Vagina (tissue), 2 donors: ENCODE measurements around the gene CCR7.

Source experiments
- CTCF ChIP-seq, 3 experiments: fragments of 450-650 bp in 2 of 3; fragments of 200-600 bp in 1 of 3; sonication (generic) in 1 of 3; IDR thresholded peaks; one replicate each; pipeline ENCODE4 v1.5.1; 2017 to 2019; ENCODE audit warnings: antibody characterized with exemption in 3 of 3, mild to moderate bottlenecking in 2 of 3, moderate library complexity in 2 of 3
- POLR2A ChIP-seq, 2 donors: fragments of 450-650 bp; IDR thresholded peaks; one replicate each; pipeline ENCODE4 v1.6.1; 2017; ENCODE audit warnings: antibody characterized with exemption in 2 of 2, mild to moderate bottlenecking in 2 of 2, moderate library complexity in 2 of 2
- POLR2AphosphoS5 ChIP-seq, 2 donors: sonication (generic); formaldehyde crosslinking; IDR thresholded peaks; one replicate each; pipeline ENCODE4 v1.9.0; 2017; ENCODE audit warnings: antibody characterized with exemption in 2 of 2, mild to moderate bottlenecking in 2 of 2, low read depth in 1 of 2; ENCODE audit not compliant: insufficient read depth in 1 of 2

DNA sequence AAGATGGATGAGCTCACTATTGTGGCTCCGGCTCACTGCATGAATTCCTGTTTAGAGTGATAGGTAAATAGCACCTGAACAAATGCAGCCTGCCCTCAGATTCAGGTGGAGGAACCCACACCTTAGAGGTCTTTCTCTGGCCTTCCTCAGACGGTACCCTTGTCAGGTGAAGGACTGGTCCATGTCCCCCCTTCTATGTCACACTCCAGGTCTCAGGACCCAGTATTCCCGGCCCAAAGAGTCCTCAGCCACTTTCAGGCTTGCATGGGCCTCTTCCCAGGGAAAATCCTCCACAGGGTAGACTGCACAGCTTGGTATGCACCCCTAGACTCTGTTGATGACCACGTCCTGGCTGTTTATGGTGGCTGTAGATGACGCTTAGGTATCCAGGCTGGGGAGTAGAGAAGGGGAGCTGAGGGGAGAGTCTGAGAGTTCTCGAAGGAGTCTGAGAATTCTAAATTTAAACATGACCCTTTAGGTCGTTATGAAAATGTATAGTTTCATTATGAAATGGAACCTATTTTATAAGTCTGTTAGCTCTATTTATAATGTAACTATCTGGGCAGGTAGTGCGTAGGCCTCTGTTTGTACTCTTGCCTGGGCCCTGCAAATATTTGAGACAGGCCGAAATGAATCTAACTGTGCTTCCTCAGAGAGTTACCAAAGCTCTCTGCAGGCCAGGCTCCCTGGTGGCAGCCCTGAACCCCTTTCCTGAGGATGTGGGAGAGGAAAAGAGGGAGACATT is 32.5 kb upstream of the CCR7 start:
- TF ChIP-seq CTCF (IDR thresholded peaks at IDR 0.05) (no peak), POLR2A (IDR thresholded peaks at IDR 0.05) (no peak), POLR2AphosphoS5 (IDR thresholded peaks at IDR 0.05; ENCODE audit: insufficient read depth in 1 of 2, low read depth in 1 of 2) (no peak)
